Dendritic cell treated with granulocyte-macrophage colony-stimulating factor and Interleukin-4, amounts not matched to agents 40 ng/mL and 50 ng/mL, for 4 days (primary cell): ENCODE results near the gene NAV2.

Source experiments
- H3K27ac Mint-ChIP-seq: one replicate; pipeline ENCODE4 v1.8.0; 2022; ENCODE audit warnings: mild to moderate bottlenecking, mixed read lengths
- H3K27me3 Mint-ChIP-seq: one replicate; pipeline ENCODE4 v1.8.0; 2022; ENCODE audit warnings: mild to moderate bottlenecking, mixed read lengths
- H3K36me3 Mint-ChIP-seq: one replicate; pipeline ENCODE4 v1.8.0; 2022; ENCODE audit warnings: low read depth, mixed read lengths
- H3K4me1 Mint-ChIP-seq: one replicate; pipeline ENCODE4 v1.8.0; 2022; ENCODE audit warnings: low read depth, mixed read lengths
- H3K4me3 Mint-ChIP-seq: one replicate; pipeline ENCODE4 v1.8.0; 2022; ENCODE audit warnings: mild to moderate bottlenecking, moderate library complexity, mixed read lengths
- H3K9me3 Mint-ChIP-seq: one replicate; pipeline ENCODE4 v1.8.0; 2022; ENCODE audit warnings: mixed read lengths
- intact Hi-C: fragments of 100-400 bp; cut with micrococcal nuclease; formaldehyde crosslinking; loops from one replicate; pipeline ENCODE4 v1.15.0; 2022

The NAV2 gene

GRCh38 chr11:19832901-19833300, 120.3 kb downstream of the NAV2 start:
- Mint-ChIP-seq H3K9me3 (peaks cover 8% of the 10 kb centered on the region), H3K4me1 (no peaks in the 10 kb centered on the region), H3K4me3 (no peak overlapping the region), H3K27ac (no peak overlapping the region), H3K36me3 (no peaks in the 10 kb centered on the region), H3K27me3 (no peaks in the 10 kb centered on the region)
- intact Hi-C loops: no loop called here

GRCh38 chr11:19834771-19835170, 122.1 kb downstream of the NAV2 start:
- Mint-ChIP-seq H3K4me1 (no peaks in the 10 kb centered on the region), H3K27ac (no peak overlapping the region)
- intact Hi-C loops: no loop called here

GRCh38 chr11:19836666-19837065, 124.0 kb downstream of the NAV2 start:
- Mint-ChIP-seq H3K36me3 (no peaks in the 10 kb centered on the region), H3K4me1 (no peaks in the 10 kb centered on the region), H3K9me3 (peaks cover 8% of the 10 kb centered on the region), H3K27ac (no peak overlapping the region), H3K27me3 (no peaks in the 10 kb centered on the region), H3K4me3 (no peak overlapping the region)
- intact Hi-C loops: no loop called here

More at GRCh38 chr11:19834771-19835170, 122.1 kb downstream of the NAV2 start:
- Mint-ChIP-seq H3K36me3 (no peaks in the 10 kb centered on the region), H3K4me3 (no peak overlapping the region), H3K9me3 (peaks cover 8% of the 10 kb centered on the region), H3K27me3 (no peaks in the 10 kb centered on the region)

GRCh38 chr11:19838994-19839768, 126.5 kb downstream of the NAV2 start:
- H3K9me3 Mint-ChIP-seq: no peaks in the 10 kb centered on the region
- no peaks in the 10 kb centered on the region for H3K36me3 Mint-ChIP-seq
- intact Hi-C loops: no loop called here
- H3K4me1 Mint-ChIP-seq: no peaks in the 10 kb centered on the region
- no peaks in the 10 kb centered on the region for H3K27me3 Mint-ChIP-seq
- no peak overlapping the region for H3K4me3 Mint-ChIP-seq
- H3K27ac Mint-ChIP-seq: no peak overlapping the region

GRCh38 chr11:19840961-19841360, 128.3 kb downstream of the NAV2 start:
- no peaks in the 10 kb centered on the region for H3K4me1 Mint-ChIP-seq
- no peaks in the 10 kb centered on the region for H3K36me3 Mint-ChIP-seq
- H3K4me3 Mint-ChIP-seq: no peak overlapping the region
- intact Hi-C loops: no loop called here
- no peaks in the 10 kb centered on the region for H3K9me3 Mint-ChIP-seq
- H3K27ac Mint-ChIP-seq: no peak overlapping the region
- no peaks in the 10 kb centered on the region for H3K27me3 Mint-ChIP-seq

- Mint-ChIP-seq H3K4me3 (no peak overlapping the region), H3K36me3 (no peaks in the 10 kb centered on the region), H3K27me3 (no peaks in the 10 kb centered on the region), H3K9me3 (no peaks in the 10 kb centered on the region), H3K4me1 (no peaks in the 10 kb centered on the region), H3K27ac (no peak overlapping the region)
- intact Hi-C loops: no loop called here
These were observed 129.9 kb downstream of the NAV2 start for GRCh38 chr11:19842505-19842904.

- Mint-ChIP-seq H3K4me3 (no peak overlapping the region), H3K4me1 (no peaks in the 10 kb centered on the region), H3K9me3 (no peaks in the 10 kb centered on the region), H3K27me3 (no peaks in the 10 kb centered on the region), H3K36me3 (no peaks in the 10 kb centered on the region), H3K27ac (no peak overlapping the region)
- intact Hi-C loops: no loop called here
These were observed 130.4 kb downstream of the NAV2 start for GRCh38 chr11:19843079-19843478.

GRCh38 chr11:19844012-19844411, 131.4 kb downstream of the NAV2 start:
- Mint-ChIP-seq H3K36me3 (no peaks in the 10 kb centered on the region), H3K9me3 (no peaks in the 10 kb centered on the region), H3K4me1 (no peaks in the 10 kb centered on the region), H3K27me3 (no peaks in the 10 kb centered on the region), H3K27ac (no peak overlapping the region), H3K4me3 (no peak overlapping the region)
- intact Hi-C loops: no loop called here

GRCh38 chr11:19844806-19845205, 132.2 kb downstream of the NAV2 start:
- no peaks in the 10 kb centered on the region for H3K27me3 Mint-ChIP-seq
- intact Hi-C loops: no loop called here
- no peaks in the 10 kb centered on the region for H3K9me3 Mint-ChIP-seq
- no peak overlapping the region for H3K4me3 Mint-ChIP-seq
- H3K4me1 Mint-ChIP-seq: no peaks in the 10 kb centered on the region
- no peak overlapping the region for H3K27ac Mint-ChIP-seq
- no peaks in the 10 kb centered on the region for H3K36me3 Mint-ChIP-seq

GRCh38 chr11:19845626-19846025, 133.0 kb downstream of the NAV2 start:
- no peak overlapping the region for H3K4me3 Mint-ChIP-seq
- no peaks in the 10 kb centered on the region for H3K36me3 Mint-ChIP-seq
- H3K27ac Mint-ChIP-seq: no peak overlapping the region
- no peaks in the 10 kb centered on the region for H3K27me3 Mint-ChIP-seq
- H3K4me1 Mint-ChIP-seq: no peaks in the 10 kb centered on the region
- no peaks in the 10 kb centered on the region for H3K9me3 Mint-ChIP-seq
- intact Hi-C loops: no loop called here

GRCh38 chr11:19846654-19847305, 134.1 kb downstream of the NAV2 start:
- no peaks in the 10 kb centered on the region for H3K36me3 Mint-ChIP-seq
- intact Hi-C loops: no loop called here
- no peaks in the 10 kb centered on the region for H3K9me3 Mint-ChIP-seq
- H3K4me1 Mint-ChIP-seq: no peaks in the 10 kb centered on the region
- no peaks in the 10 kb centered on the region for H3K27me3 Mint-ChIP-seq
- no peak overlapping the region for H3K4me3 Mint-ChIP-seq
- no peak overlapping the region for H3K27ac Mint-ChIP-seq

GRCh38 chr11:19848219-19848618, 135.6 kb downstream of the NAV2 start:
- Mint-ChIP-seq H3K4me1 (no peaks in the 10 kb centered on the region), H3K36me3 (no peaks in the 10 kb centered on the region), H3K27me3 (no peaks in the 10 kb centered on the region), H3K4me3 (no peak overlapping the region), H3K9me3 (no peaks in the 10 kb centered on the region), H3K27ac (no peak overlapping the region)
- intact Hi-C loops: no loop called here

- Mint-ChIP-seq H3K27me3 (no peaks in the 10 kb centered on the region), H3K27ac (no peak overlapping the region), H3K9me3 (no peaks in the 10 kb centered on the region), H3K36me3 (no peaks in the 10 kb centered on the region), H3K4me3 (no peak overlapping the region), H3K4me1 (no peaks in the 10 kb centered on the region)
- intact Hi-C loops: no loop called here
These were observed 136.6 kb downstream of the NAV2 start for GRCh38 chr11:19849107-19849789.

GRCh38 chr11:19849947-19850593, 137.4 kb downstream of the NAV2 start:
- Mint-ChIP-seq H3K27ac (no peak overlapping the region), H3K4me3 (no peak overlapping the region), H3K9me3 (no peaks in the 10 kb centered on the region), H3K4me1 (no peaks in the 10 kb centered on the region), H3K27me3 (no peaks in the 10 kb centered on the region), H3K36me3 (no peaks in the 10 kb centered on the region)
- intact Hi-C loops: no loop called here
